Upper lobe of left lung (tissue), 6 donors: ENCODE measurements around the gene RECK. TPM values are rescaled to one million over a fixed set of nuclear protein-coding genes. Genes with fewer than 3 reads are reported as not detected.

Source experiments
- ATAC-seq, 2 donors: fragments of 200-7000 bp; cut with Tn5 transposase; one replicate each; pipeline ENCODE4 v1.9.1; 2022; ENCODE audit warnings: mild to moderate bottlenecking in 2 of 2, moderate library complexity in 2 of 2; ENCODE audit not compliant: low FRiP score in 2 of 2
- DNase-seq, 2 donors: peaks; one replicate each; pipeline ENCODE4 v3.0.0-alpha.2; 2019 to 2020
- H3K27ac ChIP-seq, 4 donors: fragments of 200-600 bp; sonication (generic); one replicate each; pipeline ENCODE4 v1.5.1; 2016 to 2019
- H3K27me3 ChIP-seq, 4 donors: fragments of 200-600 bp; sonication (generic); one replicate each; pipeline ENCODE4 v1.5.1; 2017 to 2019
- H3K36me3 ChIP-seq, 4 donors: fragments of 200-600 bp; sonication (generic); one replicate each; pipeline ENCODE4 v1.5.1; 2016 to 2019
- H3K4me1 ChIP-seq, 4 donors: fragments of 200-600 bp; sonication (generic); one replicate each; pipeline ENCODE4 v1.5.1; 2018 to 2019
- H3K4me3 ChIP-seq, 4 donors: fragments of 200-600 bp; sonication (generic); one replicate each; pipeline ENCODE4 v1.5.1; 2017 to 2019; ENCODE audit warnings: mild to moderate bottlenecking in 2 of 4, moderate library complexity in 1 of 4
- H3K9me3 ChIP-seq, 4 donors: fragments of 200-600 bp; sonication (generic); one replicate each; pipeline ENCODE4 v1.5.1; 2018 to 2019
- EP300 ChIP-seq, 4 donors: sonication (generic); formaldehyde crosslinking; IDR thresholded peaks; one replicate each; pipeline ENCODE4 v1.5.1; 2017; ENCODE audit warnings: antibody characterized with exemption in 4 of 4, control low read depth in 2 of 4
- POLR2A ChIP-seq, 4 donors: fragments of 450-650 bp; IDR thresholded peaks; one replicate each; pipeline ENCODE4 v1.5.1; 2016 to 2017; ENCODE audit warnings: antibody characterized with exemption in 4 of 4, mild to moderate bottlenecking in 2 of 4
- POLR2AphosphoS5 ChIP-seq, 2 donors: sonication (generic); formaldehyde crosslinking; IDR thresholded peaks; one replicate each; pipeline ENCODE4 v1.5.1; 2017; ENCODE audit warnings: antibody characterized with exemption in 2 of 2
- WGBS, 2 donors: methylation state at CpG; one replicate each; pipeline ENCODE4 v1.1.5; 2017 to 2018; 5-methylcytosine and 5-hydroxymethylcytosine counted together
- total RNA-seq, 6 donors: library from RNA; depleted of rRNA in 4 of 6; stranded (reverse); fragments of >200 nt in 4 of 6; gene quantifications; one replicate each; pipeline versions ENCODE4 v1.1.0 to v1.2.1, GENCODE V29; 2016 to 2021
- TF ChIP-seq, protein P1 (sequence below), 6 experiments: fragments of 450-650 bp in 4 of 6; fragments of 200-600 bp in 2 of 6; sonication (generic) in 2 of 6; IDR thresholded peaks; one replicate each; pipeline ENCODE4 v1.5.1; 2016 to 2019; ENCODE audit warnings: antibody characterized with exemption in 6 of 6
- donor health status: DM: no; HTN: no; CAD: no; lungs with moderate emphysema.
- donor health status: DM: no; HTN: yes; CAD: no; lungs with severe emphysema.

The RECK gene
- total RNA-seq, 6 donors from 2014 or later = 8.4 to 17.6 (median 11.0) TPM

DNA sequence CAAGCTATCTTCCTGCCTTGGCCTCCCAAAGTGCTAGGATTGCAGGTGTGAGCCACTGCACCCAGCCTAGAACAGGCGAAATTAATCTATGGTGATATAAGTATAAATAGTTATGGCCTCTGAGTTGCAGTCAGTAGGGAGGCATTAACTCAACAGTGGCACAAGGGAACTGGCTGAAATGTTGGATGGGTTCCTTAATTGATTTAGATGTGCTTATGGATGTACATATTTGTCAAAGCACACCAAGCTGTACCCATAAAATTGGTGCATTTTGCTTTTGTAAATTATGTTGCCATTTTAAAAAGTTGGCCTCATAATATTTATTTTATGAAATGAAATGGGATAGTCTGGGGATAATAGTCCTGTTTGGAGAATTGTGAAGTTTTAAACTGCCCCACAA lies 63.0 kb downstream of the RECK start:
- H3K27me3 ChIP-seq = no peaks in the 10 kb centered on the region

DNA sequence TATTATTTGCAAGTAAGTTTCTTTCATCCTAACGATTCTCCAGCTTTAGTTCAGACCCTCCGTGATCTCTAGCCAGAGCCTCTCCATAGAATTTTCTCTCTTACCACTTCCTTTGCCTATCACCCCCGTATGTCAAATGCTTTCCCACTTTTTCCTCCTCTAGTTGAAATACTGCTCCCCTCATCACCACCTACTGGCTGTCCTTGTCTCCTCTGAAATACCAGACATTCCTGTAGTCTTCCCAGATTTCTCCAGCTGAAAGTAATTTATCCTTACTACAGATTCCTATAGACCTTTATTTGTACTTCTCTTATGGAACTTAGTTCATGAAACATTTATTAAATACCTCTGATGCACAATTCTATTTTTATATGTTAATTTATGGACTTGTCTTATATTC lies 63.8 kb downstream of the RECK start:
- Histone ChIP-seq H3K27me3 (no peaks in the 10 kb centered on the region), H3K4me1 (peaks cover 0 to 4% (median 0%) of the 10 kb centered on the region in 4 donors), H3K9me3 (no peaks in the 10 kb centered on the region), H3K36me3 (no peaks in the 10 kb centered on the region), H3K27ac (no peak overlapping the region), H3K4me3 (no peak overlapping the region)
- TF ChIP-seq POLR2A (IDR thresholded peaks at IDR 0.05) (no peak), EP300 (IDR thresholded peaks at IDR 0.05) (no peak), POLR2AphosphoS5 (IDR thresholded peaks at IDR 0.05) (no peak)
- TF ChIP-seq, protein P1, sequence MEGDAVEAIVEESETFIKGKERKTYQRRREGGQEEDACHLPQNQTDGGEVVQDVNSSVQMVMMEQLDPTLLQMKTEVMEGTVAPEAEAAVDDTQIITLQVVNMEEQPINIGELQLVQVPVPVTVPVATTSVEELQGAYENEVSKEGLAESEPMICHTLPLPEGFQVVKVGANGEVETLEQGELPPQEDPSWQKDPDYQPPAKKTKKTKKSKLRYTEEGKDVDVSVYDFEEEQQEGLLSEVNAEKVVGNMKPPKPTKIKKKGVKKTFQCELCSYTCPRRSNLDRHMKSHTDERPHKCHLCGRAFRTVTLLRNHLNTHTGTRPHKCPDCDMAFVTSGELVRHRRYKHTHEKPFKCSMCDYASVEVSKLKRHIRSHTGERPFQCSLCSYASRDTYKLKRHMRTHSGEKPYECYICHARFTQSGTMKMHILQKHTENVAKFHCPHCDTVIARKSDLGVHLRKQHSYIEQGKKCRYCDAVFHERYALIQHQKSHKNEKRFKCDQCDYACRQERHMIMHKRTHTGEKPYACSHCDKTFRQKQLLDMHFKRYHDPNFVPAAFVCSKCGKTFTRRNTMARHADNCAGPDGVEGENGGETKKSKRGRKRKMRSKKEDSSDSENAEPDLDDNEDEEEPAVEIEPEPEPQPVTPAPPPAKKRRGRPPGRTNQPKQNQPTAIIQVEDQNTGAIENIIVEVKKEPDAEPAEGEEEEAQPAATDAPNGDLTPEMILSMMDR (IDR thresholded peaks at IDR 0.05) = no peak
- ATAC-seq = no peak
- WGBS, 2 donors = 77 to 78% methylated on average over 3 of the region's 3 CpGs
- DNase-seq = no peak

More for the DNA sequence above, 63.0 kb downstream of the RECK start:
- DNase-seq (no peak), ATAC-seq (no peak)
- Histone ChIP-seq H3K9me3 (no peaks in the 10 kb centered on the region), H3K27ac (no peak overlapping the region), H3K36me3 (no peaks in the 10 kb centered on the region), H3K4me1 (peaks cover 0 to 4% (median 0%) of the 10 kb centered on the region in 4 donors), H3K4me3 (no peak overlapping the region)
- WGBS, 2 donors = 90 to 91% methylated on average over 1 of the region's 1 CpG
- TF ChIP-seq, protein P1 (IDR thresholded peaks at IDR 0.05) = no peak
- TF ChIP-seq POLR2A (IDR thresholded peaks at IDR 0.05) (no peak), POLR2AphosphoS5 (IDR thresholded peaks at IDR 0.05) (no peak), EP300 (IDR thresholded peaks at IDR 0.05) (no peak)

DNA sequence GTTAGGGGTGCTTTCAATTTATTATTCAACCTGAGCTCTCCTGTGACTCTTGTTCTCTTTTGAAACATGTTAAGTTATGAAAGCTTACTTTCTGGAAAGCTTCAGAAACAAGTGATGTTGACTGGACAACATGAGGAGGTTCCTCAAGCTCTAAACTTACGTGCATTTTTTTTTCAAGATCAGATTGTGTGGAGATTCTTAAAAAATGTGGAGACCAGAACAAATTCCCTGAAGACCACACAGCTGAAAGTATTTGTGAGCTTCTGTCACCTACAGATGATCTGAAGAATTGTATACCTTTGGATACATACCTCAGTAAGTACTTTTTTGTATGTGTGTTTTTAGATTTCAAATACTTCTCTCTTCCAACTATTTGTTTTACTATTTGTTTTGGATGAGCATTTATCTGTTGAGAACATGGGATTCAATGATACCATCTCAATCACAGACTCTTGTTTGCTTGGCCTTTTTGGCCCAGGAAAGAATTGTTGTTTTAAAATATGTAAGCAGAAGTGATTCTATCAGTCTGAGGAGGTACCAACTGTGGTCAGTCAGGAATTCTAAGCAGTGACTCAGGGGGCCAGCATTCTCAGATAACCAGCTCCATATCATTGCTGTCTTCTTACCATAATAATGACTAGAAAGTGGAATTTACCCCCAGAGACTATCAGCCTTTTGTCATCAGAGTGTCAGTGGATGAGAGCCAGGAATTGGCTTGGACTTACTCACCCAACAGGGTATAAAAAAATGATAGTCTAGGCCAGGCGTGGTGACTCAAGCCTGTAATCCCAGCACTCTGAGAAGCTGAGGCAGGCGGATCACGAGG lies 65.4 kb downstream of the RECK start:
- peak overlapping the region in 1 of 4 donors; percentile 11 for H3K27ac ChIP-seq

DNA sequence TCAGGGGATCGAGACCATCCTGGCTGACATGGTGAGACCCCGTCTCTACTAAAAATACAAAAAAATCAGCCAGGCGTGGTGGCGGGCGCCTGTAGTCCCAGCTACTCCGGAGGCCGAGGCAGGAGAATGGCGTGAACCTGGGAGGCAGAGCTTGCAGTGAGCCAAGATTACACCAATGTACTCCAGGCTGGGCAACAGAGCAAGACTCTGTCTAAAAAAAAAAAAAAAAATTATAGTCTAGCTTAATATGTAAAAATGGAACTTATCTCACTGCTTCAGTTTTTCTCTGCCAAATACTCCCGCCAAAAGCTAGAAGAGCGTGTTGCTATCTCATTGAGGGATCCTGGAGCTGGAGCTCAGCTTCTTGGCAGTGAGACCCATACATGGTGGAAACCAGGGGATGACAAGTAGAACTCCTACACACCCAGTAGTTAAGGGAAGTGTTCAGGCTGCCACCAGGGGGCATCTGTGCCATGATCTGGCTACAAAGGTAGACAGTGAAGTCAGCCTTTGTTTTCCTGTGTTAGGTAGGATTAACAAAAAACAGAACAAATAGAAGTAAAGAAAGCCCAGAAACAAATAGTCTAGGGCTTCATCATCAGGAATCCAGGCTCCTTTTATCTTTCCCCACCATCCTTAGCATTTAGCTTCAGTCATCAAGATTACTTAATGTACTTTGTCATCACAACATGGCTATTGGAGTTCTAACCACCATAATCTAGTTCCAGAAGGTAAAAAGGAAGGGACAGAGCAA lies 66.2 kb downstream of the RECK start:
- 76 to 80% methylated on average over 10 of the region's 10 CpGs for WGBS, 2 donors
- TF ChIP-seq, protein P1 (IDR thresholded peaks at IDR 0.05) = peak; percentile 72 to 87 (median 77)
- TF ChIP-seq POLR2A (IDR thresholded peaks at IDR 0.05) = no peak
- peak in 1 of 2 donors; percentile 90 for DNase-seq
- no peaks in the 10 kb centered on the region for H3K27me3 ChIP-seq
- peaks cover 0 to 1% (median 0%) of the 10 kb centered on the region in 4 donors for H3K36me3 ChIP-seq
- H3K4me3 ChIP-seq = no peak overlapping the region
- peaks cover 0 to 4% (median 0%) of the 10 kb centered on the region in 4 donors for H3K4me1 ChIP-seq
- peak overlapping the region in 1 of 4 donors; percentile 11 for H3K27ac ChIP-seq
- no peaks in the 10 kb centered on the region for H3K9me3 ChIP-seq
- ATAC-seq = peak; percentile 89 to 93

More for the DNA sequence above, 65.4 kb downstream of the RECK start:
- peaks cover 0 to 4% (median 0%) of the 10 kb centered on the region in 4 donors for H3K4me1 ChIP-seq
- 77 to 90% methylated on average over 4 of the region's 4 CpGs for WGBS, 2 donors
- DNase-seq (no peak), ATAC-seq (peak in 1 of 2 donors; percentile 93)
- H3K4me3 ChIP-seq = no peak overlapping the region
- TF ChIP-seq EP300 (IDR thresholded peaks at IDR 0.05) (no peak), POLR2AphosphoS5 (IDR thresholded peaks at IDR 0.05) (no peak), POLR2A (IDR thresholded peaks at IDR 0.05) (no peak)
- TF ChIP-seq, protein P1 (IDR thresholded peaks at IDR 0.05) = no peak
- no peaks in the 10 kb centered on the region for H3K27me3 ChIP-seq
- no peaks in the 10 kb centered on the region for H3K9me3 ChIP-seq
- no peaks in the 10 kb centered on the region for H3K36me3 ChIP-seq
